Loucy (cell line): ENCODE data around the gene MAST4.

Experiments used
- H2AFZ ChIP-seq: fragments of 200-600 bp; sonication (generic); 2 replicates; pipeline ENCODE4 v1.6.0; 2016; ENCODE audit warnings: antibody characterized with exemption, mild to moderate bottlenecking, low read length, moderate library complexity
- H3F3A ChIP-seq: fragments of 200-600 bp; 2 replicates; pipeline ENCODE4 v1.6.0; 2016; ENCODE audit warnings: antibody characterized with exemption, low read depth, mild to moderate bottlenecking
- H3K27me3 ChIP-seq: fragments of 200-600 bp; sonication (generic); 2 replicates; pipeline ENCODE4 v1.6.1; 2014; ENCODE audit warnings: low read length, mild to moderate bottlenecking; ENCODE audit not compliant: insufficient read depth, poor library complexity, severe bottlenecking
- H3K36me3 ChIP-seq: fragments of 200-600 bp; sonication (generic); 2 replicates; pipeline ENCODE4 v1.6.1; 2016; ENCODE audit warnings: low read length; ENCODE audit not compliant: insufficient read depth
- H3K4me1 ChIP-seq: fragments of 200-600 bp; sonication (generic); 2 replicates; pipeline ENCODE4 v1.5.1; 2014; ENCODE audit warnings: low read length, mild to moderate bottlenecking; ENCODE audit not compliant: insufficient read depth, poor library complexity, severe bottlenecking
- H3K4me2 ChIP-seq: fragments of 200-600 bp; sonication (generic); 2 replicates; pipeline ENCODE4 v1.6.0; 2014; ENCODE audit warnings: antibody characterized with exemption, low read length, low read depth, mild to moderate bottlenecking; ENCODE audit not compliant: poor library complexity, severe bottlenecking
- H3K4me3 ChIP-seq: fragments of 200-600 bp; sonication (generic); 2 replicates; pipeline ENCODE4 v1.5.1; 2014; ENCODE audit warnings: low read length, mild to moderate bottlenecking, mixed read lengths; ENCODE audit not compliant: poor library complexity, severe bottlenecking
- H3K79me2 ChIP-seq: fragments of 200-600 bp; sonication (generic); 2 replicates; pipeline ENCODE4 v1.6.1; 2014; ENCODE audit warnings: low read length; ENCODE audit not compliant: insufficient read depth
- H3K9ac ChIP-seq: fragments of 200-600 bp; sonication (generic); 2 replicates; pipeline ENCODE4 v1.6.0; 2014; ENCODE audit warnings: mild to moderate bottlenecking, low read depth, low read length, moderate library complexity; ENCODE audit not compliant: poor library complexity, severe bottlenecking
- H3K9me2 ChIP-seq: fragments of 200-600 bp; sonication (generic); replicated peaks from 2 replicates; pipeline ENCODE4 v1.6.1; 2016; ENCODE audit warnings: low read depth, low read length, mixed read lengths
- H3K9me3 ChIP-seq: fragments of 200-600 bp; sonication (generic); 2 replicates; pipeline ENCODE4 v1.6.1; 2014; ENCODE audit warnings: mild to moderate bottlenecking, antibody characterized with exemption, low read length, low read depth; ENCODE audit not compliant: insufficient read depth
- H4K20me1 ChIP-seq: fragments of 200-600 bp; sonication (generic); 2 replicates; pipeline ENCODE4 v1.6.0; 2014; ENCODE audit warnings: antibody characterized with exemption, low read length, mild to moderate bottlenecking; ENCODE audit not compliant: insufficient read depth, poor library complexity, severe bottlenecking
- EZH2phosphoT487 ChIP-seq: fragments of 200-600 bp; IDR thresholded peaks from 2 replicates; pipeline ENCODE4 v1.6.1; 2018; ENCODE audit warnings: antibody characterized with exemption, mild to moderate bottlenecking, moderate library complexity, borderline replicate concordance
- TF ChIP-seq, protein P1 (sequence below): fragments of 200-600 bp; sonication (generic); conservative IDR thresholded peaks from 2 replicates; pipeline ENCODE4 v1.5.1; 2014; ENCODE audit warnings: mild to moderate bottlenecking, antibody characterized with exemption, low read length

Gene MAST4

DNA sequence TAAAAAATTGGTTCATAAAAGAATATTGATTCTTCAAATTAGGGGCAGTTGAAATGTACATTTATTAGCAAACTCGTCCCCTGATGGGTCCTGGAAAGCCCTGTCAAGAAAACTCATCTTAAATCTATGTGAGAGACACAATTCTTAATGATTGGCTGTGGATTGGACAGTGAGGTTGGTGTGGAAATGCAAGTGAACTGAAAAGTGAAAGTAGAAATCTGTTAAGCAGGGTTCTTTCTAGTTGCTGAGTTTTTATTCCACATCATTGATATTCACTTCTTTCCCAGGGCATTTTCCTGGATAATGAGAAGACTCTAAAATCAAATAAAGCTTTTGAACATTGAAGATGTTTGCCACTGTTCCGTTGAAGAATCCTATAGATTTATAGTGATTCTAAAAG is 292.4 kb downstream of the MAST4 start:
- H3K79me2 ChIP-seq: no peaks in the 10 kb centered on the region
- no peaks in the 10 kb centered on the region for H3K36me3 ChIP-seq
- no peaks in the 10 kb centered on the region for H3K9me3 ChIP-seq
- no peak overlapping the region for H3K9ac ChIP-seq
- H3K4me3 ChIP-seq: peak overlapping the region; percentile 10
- TF ChIP-seq, protein P1, sequence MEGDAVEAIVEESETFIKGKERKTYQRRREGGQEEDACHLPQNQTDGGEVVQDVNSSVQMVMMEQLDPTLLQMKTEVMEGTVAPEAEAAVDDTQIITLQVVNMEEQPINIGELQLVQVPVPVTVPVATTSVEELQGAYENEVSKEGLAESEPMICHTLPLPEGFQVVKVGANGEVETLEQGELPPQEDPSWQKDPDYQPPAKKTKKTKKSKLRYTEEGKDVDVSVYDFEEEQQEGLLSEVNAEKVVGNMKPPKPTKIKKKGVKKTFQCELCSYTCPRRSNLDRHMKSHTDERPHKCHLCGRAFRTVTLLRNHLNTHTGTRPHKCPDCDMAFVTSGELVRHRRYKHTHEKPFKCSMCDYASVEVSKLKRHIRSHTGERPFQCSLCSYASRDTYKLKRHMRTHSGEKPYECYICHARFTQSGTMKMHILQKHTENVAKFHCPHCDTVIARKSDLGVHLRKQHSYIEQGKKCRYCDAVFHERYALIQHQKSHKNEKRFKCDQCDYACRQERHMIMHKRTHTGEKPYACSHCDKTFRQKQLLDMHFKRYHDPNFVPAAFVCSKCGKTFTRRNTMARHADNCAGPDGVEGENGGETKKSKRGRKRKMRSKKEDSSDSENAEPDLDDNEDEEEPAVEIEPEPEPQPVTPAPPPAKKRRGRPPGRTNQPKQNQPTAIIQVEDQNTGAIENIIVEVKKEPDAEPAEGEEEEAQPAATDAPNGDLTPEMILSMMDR: no peak
- TF ChIP-seq EZH2phosphoT487: no peak
- H3K27me3 ChIP-seq: no peaks in the 10 kb centered on the region
- peak overlapping the region; percentile 26 for H3K4me2 ChIP-seq
- H3K9me2 ChIP-seq: no peaks in the 10 kb centered on the region
- H3K4me1 ChIP-seq: peaks cover 7% of the 10 kb centered on the region
- no peaks in the 10 kb centered on the region for H3F3A ChIP-seq
- H2AFZ ChIP-seq: peak overlapping the region; percentile 66; the same call in 1 of the 2 replicates
- H4K20me1 ChIP-seq: no peaks in the 10 kb centered on the region

DNA sequence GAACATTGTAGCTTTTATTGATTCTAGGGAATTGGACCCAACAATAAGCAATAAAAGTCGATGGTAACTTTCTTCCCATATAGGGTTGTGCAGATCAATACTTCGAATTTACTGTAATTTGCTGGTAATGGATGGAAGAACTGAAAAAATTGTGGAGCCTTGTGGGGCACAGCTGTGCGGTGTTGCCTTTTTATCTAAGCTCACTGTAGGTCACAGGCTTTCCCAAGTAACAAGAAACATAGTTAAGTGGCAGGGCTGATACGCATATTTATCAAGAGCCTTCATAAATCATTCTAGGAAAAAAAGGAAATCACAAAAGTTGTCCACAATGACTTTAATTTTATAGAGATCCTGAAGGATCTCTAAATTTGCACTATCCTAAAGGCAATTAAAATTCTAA is 292.9 kb downstream of the MAST4 start:
- Histone ChIP-seq H3K27me3 (no peaks in the 10 kb centered on the region), H3K4me2 (peak overlapping the region; percentile 26), H3K9me3 (no peaks in the 10 kb centered on the region), H2AFZ (peak overlapping the region; percentile 66; the same call in 1 of the 2 replicates), H3K4me3 (peak overlapping the region; percentile 10), H3K79me2 (no peaks in the 10 kb centered on the region), H3K36me3 (no peaks in the 10 kb centered on the region), H3K9me2 (no peaks in the 10 kb centered on the region), H3K9ac (no peak overlapping the region), H3F3A (no peaks in the 10 kb centered on the region), H4K20me1 (no peaks in the 10 kb centered on the region), H3K4me1 (peaks cover 7% of the 10 kb centered on the region)
- no peak for TF ChIP-seq EZH2phosphoT487
- TF ChIP-seq, protein P1: no peak

DNA sequence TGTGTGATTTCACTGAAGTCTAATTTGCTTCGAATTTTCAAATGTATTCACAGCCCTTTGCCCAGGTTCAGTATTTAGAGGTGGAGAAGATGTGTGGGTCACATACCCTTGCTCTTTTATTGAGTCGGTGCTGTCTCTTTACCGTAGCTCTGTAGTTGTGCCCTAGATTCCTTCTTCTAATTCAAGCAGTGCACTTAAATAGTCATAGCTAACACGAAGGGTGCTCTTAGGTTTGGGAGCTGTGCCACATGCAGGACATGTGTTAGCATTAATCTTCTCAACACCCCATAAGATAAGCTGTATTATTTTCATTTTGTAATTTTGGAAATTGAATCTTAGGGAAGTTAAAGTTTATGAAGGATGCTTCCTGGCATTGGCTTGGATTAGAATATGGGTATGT is 293.3 kb downstream of the MAST4 start:
- no peaks in the 10 kb centered on the region for H3K79me2 ChIP-seq
- no peak overlapping the region for H3K4me2 ChIP-seq
- no peaks in the 10 kb centered on the region for H4K20me1 ChIP-seq
- no peak overlapping the region for H3K4me3 ChIP-seq
- no peaks in the 10 kb centered on the region for H3F3A ChIP-seq
- TF ChIP-seq EZH2phosphoT487: no peak
- TF ChIP-seq, protein P1: no peak
- H3K4me1 ChIP-seq: peaks cover 7% of the 10 kb centered on the region
- H3K9me3 ChIP-seq: no peaks in the 10 kb centered on the region
- no peaks in the 10 kb centered on the region for H3K27me3 ChIP-seq
- H2AFZ ChIP-seq: no peak overlapping the region
- H3K36me3 ChIP-seq: no peaks in the 10 kb centered on the region
- no peaks in the 10 kb centered on the region for H3K9me2 ChIP-seq
- H3K9ac ChIP-seq: no peak overlapping the region
